Tibial artery (tissue), 4 donors: ENCODE data around the gene GPD2.

Experiments used
- DNase-seq, 2 donors: peaks; one replicate each; pipeline ENCODE4 v3.0.0-alpha.2; 2019
- H3K27ac ChIP-seq, 2 donors: fragments of 200-600 bp; sonication (generic) in 1 of 2; 1 replicate in 1 of 2; 2 replicates in 1 of 2; pipeline ENCODE4 v1.5.1; 2018 to 2019; ENCODE audit warnings: mild to moderate bottlenecking in 1 of 2
- H3K27me3 ChIP-seq, 2 donors: fragments of 200-600 bp; sonication (generic) in 1 of 2; one replicate each; pipeline versions ENCODE4 v1.5.1 to v1.6.0; 2016 to 2019
- H3K36me3 ChIP-seq, 3 donors: fragments of 200-600 bp; sonication (generic) in 2 of 3; one replicate each; pipeline ENCODE4 v1.5.1; 2016 to 2019; ENCODE audit warnings: mild to moderate bottlenecking in 2 of 3
- H3K4me1 ChIP-seq, 4 donors: fragments of 200-600 bp; sonication (generic) in 2 of 4; 1 replicate in 3 of 4; 2 replicates in 1 of 4; pipeline ENCODE4 v1.5.1; 2016 to 2019
- H3K4me3 ChIP-seq, 2 donors: fragments of 200-600 bp; sonication (generic) in 1 of 2; 1 replicate in 1 of 2; 2 replicates in 1 of 2; pipeline ENCODE4 v1.5.1; 2018 to 2019; ENCODE audit warnings: mild to moderate bottlenecking in 2 of 2
- H3K9me3 ChIP-seq, 3 donors: fragments of 200-600 bp; sonication (generic) in 1 of 3; one replicate each; pipeline ENCODE4 v1.5.1; 2016 to 2019
- CTCF ChIP-seq, 2 experiments: fragments of 200-600 bp in 1 of 2; fragments of 450-650 bp in 1 of 2; IDR thresholded peaks; one replicate each; pipeline ENCODE4 v1.5.1; 2017 to 2019; ENCODE audit warnings: antibody characterized with exemption in 2 of 2, mild to moderate bottlenecking in 1 of 2, moderate library complexity in 1 of 2
- intact Hi-C: fragments of 100-400 bp; cut with DNase I; formaldehyde crosslinking; loops from one replicate; pipeline ENCODE4 v1.15.0; 2023; ENCODE audit warnings: low total_unique reads

The GPD2 gene

GRCh38 chr2:156625360-156626170, 189.4 kb downstream of the GPD2 start:
- H3K4me3 ChIP-seq: no peak overlapping the region
- no peak for DNase-seq
- H3K27ac ChIP-seq: no peak overlapping the region
- H3K4me1 ChIP-seq: no peaks in the 10 kb centered on the region
- no peaks in the 10 kb centered on the region for H3K36me3 ChIP-seq
- no peaks in the 10 kb centered on the region for H3K27me3 ChIP-seq
- intact Hi-C loops: no loop called here
- peaks cover 0 to 14% (median 7%) of the 10 kb centered on the region in 3 donors for H3K9me3 ChIP-seq
- TF ChIP-seq CTCF (IDR thresholded peaks at IDR 0.05): no peak

GRCh38 chr2:156626931-156627330, 190.8 kb downstream of the GPD2 start:
- Histone ChIP-seq H3K9me3 (peaks cover 0 to 7% (median 4%) of the 10 kb centered on the region in 3 donors), H3K27me3 (no peaks in the 10 kb centered on the region), H3K4me1 (no peaks in the 10 kb centered on the region), H3K36me3 (no peaks in the 10 kb centered on the region), H3K4me3 (no peak overlapping the region), H3K27ac (no peak overlapping the region)
- no peak for DNase-seq
- intact Hi-C loops: no loop called here
- TF ChIP-seq CTCF (IDR thresholded peaks at IDR 0.05): no peak

GRCh38 chr2:156630579-156631337, 194.6 kb downstream of the GPD2 start:
- Histone ChIP-seq H3K27me3 (no peaks in the 10 kb centered on the region), H3K36me3 (no peaks in the 10 kb centered on the region), H3K27ac (no peak overlapping the region), H3K4me3 (no peak overlapping the region), H3K4me1 (no peaks in the 10 kb centered on the region), H3K9me3 (no peaks in the 10 kb centered on the region)
- no peak for DNase-seq
- intact Hi-C loops: no loop called here
- no peak for TF ChIP-seq CTCF (IDR thresholded peaks at IDR 0.05)

- Histone ChIP-seq H3K27me3 (no peaks in the 10 kb centered on the region), H3K36me3 (no peaks in the 10 kb centered on the region), H3K4me3 (no peak overlapping the region), H3K9me3 (no peaks in the 10 kb centered on the region), H3K4me1 (no peaks in the 10 kb centered on the region), H3K27ac (no peak overlapping the region)
- intact Hi-C loops: no loop called here
- TF ChIP-seq CTCF (IDR thresholded peaks at IDR 0.05): no peak
- no peak for DNase-seq
These were observed 199.5 kb downstream of the GPD2 start for GRCh38 chr2:156635646-156636045.
